ENCODE results near the gene TAF1B.

DNA sequence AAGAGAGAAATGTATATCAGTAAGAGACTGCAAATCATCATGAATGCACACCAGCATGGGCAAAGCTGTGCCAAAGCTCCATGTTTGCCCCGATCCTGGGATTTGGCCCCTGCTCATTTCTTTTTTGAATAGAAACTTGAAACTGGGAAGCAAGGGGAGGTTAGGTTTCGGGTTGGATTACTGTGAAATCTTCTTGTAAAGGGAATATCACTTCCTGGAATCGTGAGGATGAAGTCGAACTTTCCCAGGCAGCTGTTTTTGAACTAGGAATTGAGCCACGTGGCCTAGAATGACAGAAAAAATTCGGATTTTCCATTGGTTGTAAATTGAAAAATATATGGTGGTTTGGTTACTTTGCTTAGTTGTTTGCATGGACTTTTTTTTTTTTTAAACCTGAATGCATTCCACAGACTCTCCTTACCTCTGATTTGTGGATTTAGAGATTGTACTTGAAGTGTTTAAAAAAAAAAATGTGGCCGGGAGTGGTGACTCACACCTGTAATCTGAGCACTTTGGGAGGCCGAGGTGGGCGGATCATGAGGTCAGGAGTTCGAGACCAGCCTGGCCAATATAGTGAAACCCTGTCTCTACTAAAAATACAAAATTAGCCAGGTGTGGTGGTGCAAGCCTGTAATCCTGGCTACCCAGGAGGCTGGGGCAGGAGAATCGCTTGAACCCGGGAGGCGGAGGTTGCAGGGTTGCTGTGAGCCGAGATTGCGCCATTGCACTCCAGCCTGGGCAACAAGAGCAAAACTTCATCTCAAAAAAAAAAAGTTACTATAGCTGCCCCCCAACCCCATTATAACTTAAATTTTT lies 140.3 kb downstream of the TAF1B start:
- TF ChIP-seq, protein P1, sequence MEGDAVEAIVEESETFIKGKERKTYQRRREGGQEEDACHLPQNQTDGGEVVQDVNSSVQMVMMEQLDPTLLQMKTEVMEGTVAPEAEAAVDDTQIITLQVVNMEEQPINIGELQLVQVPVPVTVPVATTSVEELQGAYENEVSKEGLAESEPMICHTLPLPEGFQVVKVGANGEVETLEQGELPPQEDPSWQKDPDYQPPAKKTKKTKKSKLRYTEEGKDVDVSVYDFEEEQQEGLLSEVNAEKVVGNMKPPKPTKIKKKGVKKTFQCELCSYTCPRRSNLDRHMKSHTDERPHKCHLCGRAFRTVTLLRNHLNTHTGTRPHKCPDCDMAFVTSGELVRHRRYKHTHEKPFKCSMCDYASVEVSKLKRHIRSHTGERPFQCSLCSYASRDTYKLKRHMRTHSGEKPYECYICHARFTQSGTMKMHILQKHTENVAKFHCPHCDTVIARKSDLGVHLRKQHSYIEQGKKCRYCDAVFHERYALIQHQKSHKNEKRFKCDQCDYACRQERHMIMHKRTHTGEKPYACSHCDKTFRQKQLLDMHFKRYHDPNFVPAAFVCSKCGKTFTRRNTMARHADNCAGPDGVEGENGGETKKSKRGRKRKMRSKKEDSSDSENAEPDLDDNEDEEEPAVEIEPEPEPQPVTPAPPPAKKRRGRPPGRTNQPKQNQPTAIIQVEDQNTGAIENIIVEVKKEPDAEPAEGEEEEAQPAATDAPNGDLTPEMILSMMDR (IDR thresholded peaks at IDR 0.05): no peak
- TF ChIP-seq POLR2A (IDR thresholded peaks at IDR 0.05): no peak

All from body of pancreas (tissue), 4 donors.